HL-60 (cell line): ENCODE results near the gene ZNRF1.

ENCODE experiments used
- DNase-seq, 2 experiments: peaks; one replicate each; pipeline ENCODE4 v3.0.0-alpha.2; 2010 to 2020; ENCODE audit warnings: low read depth in 1 of 2, low spot score in 1 of 2
- H3K27ac ChIP-seq: fragments of 250-450 bp; sonication (Bioruptor Pico); replicated peaks from 2 replicates; pipeline ENCODE4 v1.5.1; 2020; ENCODE audit warnings: mild to moderate bottlenecking, moderate library complexity
- H3K27me3 ChIP-seq: fragments of 250-450 bp; sonication (Bioruptor Pico); 2 replicates; pipeline ENCODE4 v1.5.1; 2021; ENCODE audit warnings: mild to moderate bottlenecking, moderate library complexity; ENCODE audit not compliant: insufficient read depth, poor library complexity, severe bottlenecking
- H3K4me3 ChIP-seq: replicated peaks from 2 replicates; pipeline ENCODE4 v1.5.1; 2011; ENCODE audit warnings: mild to moderate bottlenecking, control low read depth, low read length; ENCODE audit not compliant: insufficient read depth
- GABPA ChIP-seq: IDR thresholded peaks from 2 replicates; pipeline ENCODE4 v1.6.1; 2012; ENCODE audit warnings: low read depth
- POLR2AphosphoS5 ChIP-seq: IDR thresholded peaks from 2 replicates; pipeline ENCODE4 v1.6.1; 2012; ENCODE audit warnings: low read depth
- REST ChIP-seq: IDR thresholded peaks from 2 replicates; pipeline ENCODE4 v1.6.1; 2012; ENCODE audit warnings: low read depth; ENCODE audit not compliant: insufficient replicate concordance
- SPI1 ChIP-seq: IDR thresholded peaks from 2 replicates; pipeline ENCODE4 v1.6.1; 2012; ENCODE audit warnings: low read depth, mild to moderate bottlenecking, borderline replicate concordance
- long read RNA-seq: library from polyadenylated mRNA; unstranded; transcript quantifications from one replicate; pipeline ENCODE4 v2.0.0, GENCODE V29; 2020
- TF ChIP-seq, protein P1 (sequence below): IDR thresholded peaks from one replicate; pipeline ENCODE4 v1.5.1; 2011; ENCODE audit warnings: low read length, control low read depth, inconsistent platforms; ENCODE audit not compliant: insufficient read depth

Gene ZNRF1
- long read RNA-seq, full-length matches to known transcripts = 28 of 32 reads
- long read RNA-seq, partial matches to known transcripts = 0 of 32 reads
- long read RNA-seq, other reads (novel, unspliced or antisense) = 4 of 32 reads

DNA sequence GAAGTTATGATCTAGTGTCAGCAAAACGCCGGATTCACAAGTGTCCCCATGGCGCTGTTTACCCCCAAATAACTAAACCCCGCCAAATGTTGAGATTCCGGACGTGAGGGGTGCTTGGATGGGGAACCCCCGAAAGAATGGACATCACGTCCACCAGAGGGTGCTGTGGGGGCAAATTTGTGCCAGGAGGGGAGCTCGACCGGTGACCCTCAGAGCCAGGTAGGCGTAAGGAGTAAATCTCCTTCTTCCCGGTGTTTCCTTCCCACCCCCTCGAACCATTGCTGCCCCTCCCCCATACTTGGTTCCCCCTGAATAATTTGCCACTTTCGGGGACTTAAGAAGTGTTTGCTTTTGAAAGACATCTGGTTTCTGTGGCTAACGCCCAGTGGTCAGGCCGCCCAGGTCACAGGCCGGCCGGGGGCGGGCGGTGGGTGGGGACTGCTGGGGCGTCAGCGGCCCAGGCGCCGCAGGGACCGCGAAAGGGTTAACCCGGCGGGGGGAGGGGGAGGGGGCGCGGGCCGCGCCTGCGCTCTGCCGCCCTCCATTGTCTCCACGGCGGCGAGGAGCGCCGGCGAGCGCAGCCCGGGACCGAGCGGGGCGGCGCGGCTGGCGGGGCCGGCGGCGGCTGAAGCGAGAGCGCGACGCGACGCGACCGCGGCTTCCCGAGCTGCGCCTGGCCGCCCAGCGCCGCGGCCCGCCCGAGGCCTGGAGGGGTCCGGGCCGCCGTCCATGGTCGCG lies at the start of gene ZNRF1:
ZNRF1 (plus strand) TSS at position 544 of the 738 bp plus-strand sequence. CDS start 648 bp downstream, outside the sequence.
- no peak for TF ChIP-seq POLR2AphosphoS5
- TF ChIP-seq, protein P1, sequence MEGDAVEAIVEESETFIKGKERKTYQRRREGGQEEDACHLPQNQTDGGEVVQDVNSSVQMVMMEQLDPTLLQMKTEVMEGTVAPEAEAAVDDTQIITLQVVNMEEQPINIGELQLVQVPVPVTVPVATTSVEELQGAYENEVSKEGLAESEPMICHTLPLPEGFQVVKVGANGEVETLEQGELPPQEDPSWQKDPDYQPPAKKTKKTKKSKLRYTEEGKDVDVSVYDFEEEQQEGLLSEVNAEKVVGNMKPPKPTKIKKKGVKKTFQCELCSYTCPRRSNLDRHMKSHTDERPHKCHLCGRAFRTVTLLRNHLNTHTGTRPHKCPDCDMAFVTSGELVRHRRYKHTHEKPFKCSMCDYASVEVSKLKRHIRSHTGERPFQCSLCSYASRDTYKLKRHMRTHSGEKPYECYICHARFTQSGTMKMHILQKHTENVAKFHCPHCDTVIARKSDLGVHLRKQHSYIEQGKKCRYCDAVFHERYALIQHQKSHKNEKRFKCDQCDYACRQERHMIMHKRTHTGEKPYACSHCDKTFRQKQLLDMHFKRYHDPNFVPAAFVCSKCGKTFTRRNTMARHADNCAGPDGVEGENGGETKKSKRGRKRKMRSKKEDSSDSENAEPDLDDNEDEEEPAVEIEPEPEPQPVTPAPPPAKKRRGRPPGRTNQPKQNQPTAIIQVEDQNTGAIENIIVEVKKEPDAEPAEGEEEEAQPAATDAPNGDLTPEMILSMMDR = peak; percentile 47
- H3K4me3 ChIP-seq = peak within 1 kb of the TSS; percentile 71
- no peaks in the 10 kb centered on the region for H3K27me3 ChIP-seq
- H3K27ac ChIP-seq = peak within 1 kb of the TSS; percentile 72
- peak; percentile 45 to 78 for DNase-seq

- H3K27ac ChIP-seq = no peak overlapping the region
- no peak for DNase-seq
- TF ChIP-seq REST (no peak), SPI1 (no peak), POLR2AphosphoS5 (no peak), GABPA (no peak)
- TF ChIP-seq, protein P1 = no peak
- H3K27me3 ChIP-seq = no peaks in the 10 kb centered on the region
- H3K4me3 ChIP-seq = no peak overlapping the region
Measured at GRCh38 chr16:74949309-74949708, 49.5 kb upstream of the ZNRF1 start.

DNA sequence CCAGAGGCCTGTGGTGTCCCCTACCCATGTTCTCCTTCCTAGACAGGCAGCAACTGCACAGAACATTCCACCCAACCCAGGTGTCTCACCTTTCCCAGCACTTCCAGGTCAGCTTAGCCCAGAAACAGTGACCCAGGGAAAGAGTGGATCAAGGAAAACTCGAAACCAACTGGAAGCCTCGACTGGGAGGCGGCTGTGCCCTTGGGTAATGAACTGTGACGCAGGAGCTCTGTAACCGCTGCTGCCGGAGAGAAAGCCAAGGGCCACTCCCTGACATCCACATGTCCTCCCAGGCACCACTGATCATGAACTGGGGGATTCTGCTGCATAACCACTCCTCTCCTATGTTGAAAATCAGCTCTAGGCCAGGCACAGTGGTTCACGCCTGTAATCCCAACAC lies 48.3 kb upstream of the ZNRF1 start:
- no peak overlapping the region for H3K4me3 ChIP-seq
- DNase-seq = no peak
- TF ChIP-seq REST (no peak), POLR2AphosphoS5 (no peak), SPI1 (no peak)
- TF ChIP-seq, protein P1 = no peak
- H3K27ac ChIP-seq = no peak overlapping the region
- H3K27me3 ChIP-seq = no peaks in the 10 kb centered on the region

GRCh38 chr16:74951206-74951605 lies 47.6 kb upstream of the ZNRF1 start:
- no peaks in the 10 kb centered on the region for H3K27me3 ChIP-seq
- no peak for TF ChIP-seq POLR2AphosphoS5
- no peak for TF ChIP-seq SPI1
- TF ChIP-seq REST = no peak
- TF ChIP-seq, protein P1 = no peak
- TF ChIP-seq GABPA = no peak
- no peak overlapping the region for H3K27ac ChIP-seq
- no peak overlapping the region for H3K4me3 ChIP-seq
- no peak for DNase-seq
